ENCODE data around the gene FAM107B.
A peak's percentile ranks its signal among the peaks of the same experiment; 100 is the strongest.

The FAM107B gene

GRCh38 chr10:14776546-14776945, 1.8 kb upstream of the FAM107B start:
- no peak for DNase-seq

GRCh38 chr10:14775656-14776055, 959 bp upstream of the FAM107B start:
- no peak for DNase-seq

- no peak for DNase-seq
These were observed 500 bp downstream of the FAM107B start for GRCh38 chr10:14774214-14774580.

- DNase-seq = no peak
These were observed 1.0 kb downstream of the FAM107B start for GRCh38 chr10:14773551-14774213.

- no peak for DNase-seq
These were observed 2.3 kb downstream of the FAM107B start for GRCh38 chr10:14772399-14772798.

GRCh38 chr10:14770927-14771326, 3.8 kb downstream of the FAM107B start:
- DNase-seq = no peak

- DNase-seq = no peak
These were observed 13.3 kb downstream of the FAM107B start for GRCh38 chr10:14761372-14761771.

- DNase-seq = peak in 1 of 2 experiments; percentile 41
These were observed 15.6 kb downstream of the FAM107B start for GRCh38 chr10:14758994-14759664.

GRCh38 chr10:14758451-14758850, 16.2 kb downstream of the FAM107B start:
- DNase-seq = no peak

GRCh38 chr10:14757986-14758385, 16.7 kb downstream of the FAM107B start:
- no peak for DNase-seq

GRCh38 chr10:14757394-14757793, 17.3 kb downstream of the FAM107B start:
- no peak for DNase-seq

- DNase-seq = no peak
These were observed 21.3 kb downstream of the FAM107B start for GRCh38 chr10:14753441-14753840.

- no peak for DNase-seq
These were observed 22.8 kb downstream of the FAM107B start for GRCh38 chr10:14751921-14752320.

GRCh38 chr10:14751014-14751896, 23.4 kb downstream of the FAM107B start:
- DNase-seq = no peak

- DNase-seq = no peak
These were observed 25.5 kb downstream of the FAM107B start for GRCh38 chr10:14749070-14749809.

- DNase-seq = no peak
These were observed 26.3 kb downstream of the FAM107B start for GRCh38 chr10:14748441-14748840.

GRCh38 chr10:14742815-14743214, 31.9 kb downstream of the FAM107B start:
- no peak for DNase-seq

- DNase-seq = no peak
These were observed 32.3 kb downstream of the FAM107B start for GRCh38 chr10:14742382-14742781.

- DNase-seq = no peak
These were observed 33.9 kb downstream of the FAM107B start for GRCh38 chr10:14740684-14741247.

GRCh38 chr10:14737808-14738545, 36.7 kb downstream of the FAM107B start:
- DNase-seq = no peak

- no peak for DNase-seq
These were observed 38.1 kb downstream of the FAM107B start for GRCh38 chr10:14736600-14737081.

GRCh38 chr10:14736043-14736442, 38.7 kb downstream of the FAM107B start:
- no peak for DNase-seq

Data from activated T-cell treated with anti-CD3 and anti-CD28 coated beads, Interleukin-2, amount 50 U/mL, for 48 hours (primary cell).